ENCODE measurements around the gene LHPP.
A peak's percentile ranks its signal among the peaks of the same experiment; 100 is the strongest.
"Not testable (repeated sequence)": the region's sequence is repeated elsewhere in the genome, so short reads cannot be mapped to it uniquely, and the experiment has no call there.

The LHPP gene

GRCh38 chr10:124461642-124462347 is at the start of gene LHPP:
TSS of gene LHPP (plus strand) at chr10:124461823. CDS start at chr10:124461863, 40 bp downstream.
- peak; percentile 67 for DNase-seq

GRCh38 chr10:124414076-124414475 is 47.5 kb upstream of the LHPP start:
- DNase-seq = no peak

GRCh38 chr10:124415210-124415609 is 46.4 kb upstream of the LHPP start:
- DNase-seq = no peak

GRCh38 chr10:124416733-124417132 is 44.9 kb upstream of the LHPP start:
- DNase-seq = no peak

- no peak for DNase-seq
These were observed 43.5 kb upstream of the LHPP start for GRCh38 chr10:124417895-124418725.

- peak; percentile 94 for DNase-seq
These were observed 42.7 kb upstream of the LHPP start, which contains the start of gene OAT for GRCh38 chr10:124418726-124419501. TSS of gene OAT (minus strand) at chr10:124418923. CDS start at chr10:124412171, 6,752 bp downstream.

GRCh38 chr10:124419635-124420034 is 42.0 kb upstream of the LHPP start:
- DNase-seq = no peak

GRCh38 chr10:124420254-124420653 is 41.4 kb upstream of the LHPP start:
- DNase-seq = no peak

GRCh38 chr10:124422742-124423141 is 38.9 kb upstream of the LHPP start:
- no peak for DNase-seq

GRCh38 chr10:124423813-124424212 is 37.8 kb upstream of the LHPP start:
- DNase-seq = no peak

- DNase-seq = no peak
These were observed 36.2 kb upstream of the LHPP start for GRCh38 chr10:124425227-124425962.

GRCh38 chr10:124428207-124428777 is 33.3 kb upstream of the LHPP start:
- DNase-seq = no peak

- peak; percentile 34 for DNase-seq
These were observed 32.0 kb upstream of the LHPP start for GRCh38 chr10:124429576-124429975.

- no peak for DNase-seq
These were observed 31.5 kb upstream of the LHPP start for GRCh38 chr10:124430077-124430476.

- no peak for DNase-seq
These were observed 28.2 kb upstream of the LHPP start for GRCh38 chr10:124433461-124433860.

- not testable (repeated sequence) for DNase-seq
These were observed 25.9 kb upstream of the LHPP start for GRCh38 chr10:124435683-124436082.

GRCh38 chr10:124436191-124436638 is 25.4 kb upstream of the LHPP start:
- DNase-seq = no peak

GRCh38 chr10:124441694-124442093 is 19.9 kb upstream of the LHPP start:
- not testable (repeated sequence) for DNase-seq

- DNase-seq = no peak
These were observed 14.5 kb upstream of the LHPP start for GRCh38 chr10:124446830-124447750.

GRCh38 chr10:124447751-124448466 is 13.7 kb upstream of the LHPP start:
- DNase-seq = no peak
